ENCODE data around the gene C1GALT1C1.
"Not testable (repeated sequence)": the region's sequence is repeated elsewhere in the genome, so short reads cannot be mapped to it uniquely, and the experiment has no call there.

- TF ChIP-seq, protein P1, sequence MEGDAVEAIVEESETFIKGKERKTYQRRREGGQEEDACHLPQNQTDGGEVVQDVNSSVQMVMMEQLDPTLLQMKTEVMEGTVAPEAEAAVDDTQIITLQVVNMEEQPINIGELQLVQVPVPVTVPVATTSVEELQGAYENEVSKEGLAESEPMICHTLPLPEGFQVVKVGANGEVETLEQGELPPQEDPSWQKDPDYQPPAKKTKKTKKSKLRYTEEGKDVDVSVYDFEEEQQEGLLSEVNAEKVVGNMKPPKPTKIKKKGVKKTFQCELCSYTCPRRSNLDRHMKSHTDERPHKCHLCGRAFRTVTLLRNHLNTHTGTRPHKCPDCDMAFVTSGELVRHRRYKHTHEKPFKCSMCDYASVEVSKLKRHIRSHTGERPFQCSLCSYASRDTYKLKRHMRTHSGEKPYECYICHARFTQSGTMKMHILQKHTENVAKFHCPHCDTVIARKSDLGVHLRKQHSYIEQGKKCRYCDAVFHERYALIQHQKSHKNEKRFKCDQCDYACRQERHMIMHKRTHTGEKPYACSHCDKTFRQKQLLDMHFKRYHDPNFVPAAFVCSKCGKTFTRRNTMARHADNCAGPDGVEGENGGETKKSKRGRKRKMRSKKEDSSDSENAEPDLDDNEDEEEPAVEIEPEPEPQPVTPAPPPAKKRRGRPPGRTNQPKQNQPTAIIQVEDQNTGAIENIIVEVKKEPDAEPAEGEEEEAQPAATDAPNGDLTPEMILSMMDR (IDR thresholded peaks at IDR 0.05; ENCODE audit: low read depth, low read length), result not testable (repeated sequence)
- TF ChIP-seq EZH2phosphoT487 (IDR thresholded peaks at IDR 0.05; ENCODE audit: low read depth), result not testable (repeated sequence)
Observed at GRCh38 chrX:120652256-120652655, 22.4 kb upstream of the C1GALT1C1 start.
